H9 (cell line): ENCODE data around the gene DESI2. TPM values are rescaled to one million over a fixed set of nuclear protein-coding genes. Genes with fewer than 3 reads are reported as not detected.

ENCODE experiments used
- DNase-seq: peaks from one replicate; pipeline ENCODE4 v3.0.0-alpha.2; 2017
- H2AFZ ChIP-seq: one replicate; pipeline ENCODE4 v1.6.1; 2013; ENCODE audit warnings: mild to moderate bottlenecking, low read length, control low read depth, moderate library complexity
- H2AK5ac ChIP-seq: 2 replicates; pipeline ENCODE4 v1.6.1; 2013; ENCODE audit warnings: low read length, control low read depth, mixed read lengths; ENCODE audit not compliant: insufficient read length
- H2BK120ac ChIP-seq: one replicate; pipeline ENCODE4 v1.6.1; 2013; ENCODE audit warnings: low read depth, mild to moderate bottlenecking, low read length, control low read depth, inconsistent platforms; ENCODE audit not compliant: poor library complexity, severe bottlenecking
- H2BK12ac ChIP-seq: 2 replicates; pipeline ENCODE4 v1.6.1; 2013; ENCODE audit warnings: low read length, control low read depth, mixed read lengths, low read depth; ENCODE audit not compliant: insufficient read length
- H2BK15ac ChIP-seq: 2 replicates; pipeline ENCODE4 v1.6.1; 2013; ENCODE audit warnings: low read depth, low read length, control low read depth
- H2BK20ac ChIP-seq: one replicate; pipeline ENCODE4 v1.6.1; 2013; ENCODE audit warnings: low read depth, mild to moderate bottlenecking, low read length, control low read depth, inconsistent platforms; ENCODE audit not compliant: poor library complexity, severe bottlenecking
- H2BK5ac ChIP-seq: 2 replicates; pipeline ENCODE4 v1.6.1; 2013; ENCODE audit warnings: low read length, control low read depth, mixed read lengths; ENCODE audit not compliant: insufficient read length
- H3K14ac ChIP-seq: 2 replicates; pipeline ENCODE4 v1.6.1; 2013; ENCODE audit warnings: low read length, control low read depth; ENCODE audit not compliant: insufficient read depth
- H3K18ac ChIP-seq: 2 replicates; pipeline ENCODE4 v1.6.1; 2013; ENCODE audit warnings: low read depth, mild to moderate bottlenecking, mixed read lengths, low read length, control low read depth; ENCODE audit not compliant: insufficient read length
- H3K23ac ChIP-seq: 2 replicates; pipeline ENCODE4 v1.6.1; 2013; ENCODE audit warnings: low read length, control low read depth, mixed read lengths, low read depth; ENCODE audit not compliant: insufficient read length
- H3K23me2 ChIP-seq: 2 replicates; pipeline ENCODE4 v1.6.1; 2013; ENCODE audit warnings: low read depth, mild to moderate bottlenecking, mixed read lengths, low read length, control low read depth; ENCODE audit not compliant: insufficient read length, poor library complexity, severe bottlenecking
- H3K27ac ChIP-seq: 2 replicates; pipeline ENCODE4 v1.5.1; 2013; ENCODE audit warnings: low read length, control low read depth, mixed read lengths, low read depth; ENCODE audit not compliant: insufficient read length
- H3K27me3 ChIP-seq: 2 replicates; pipeline ENCODE4 v1.6.1; 2013; ENCODE audit warnings: low read length, control low read depth, inconsistent platforms; ENCODE audit not compliant: insufficient read depth
- H3K4ac ChIP-seq: 2 replicates; pipeline ENCODE4 v1.6.1; 2013; ENCODE audit warnings: low read depth, mild to moderate bottlenecking, control low read depth, inconsistent platforms, low read length, moderate library complexity
- H3K4me1 ChIP-seq: 2 replicates; pipeline ENCODE4 v1.6.1; 2013; ENCODE audit warnings: low read length, control low read depth, inconsistent platforms; ENCODE audit not compliant: insufficient read depth
- H3K4me2 ChIP-seq: 2 replicates; pipeline ENCODE4 v1.6.1; 2013; ENCODE audit warnings: low read length, control low read depth, mixed read lengths; ENCODE audit not compliant: insufficient read length, insufficient read depth
- H3K56ac ChIP-seq: 2 replicates; pipeline ENCODE4 v1.6.1; 2013; ENCODE audit warnings: low read depth, mild to moderate bottlenecking, mixed read lengths, low read length, control low read depth; ENCODE audit not compliant: insufficient read length
- H3K79me1 ChIP-seq: 2 replicates; pipeline ENCODE4 v1.6.1; 2013; ENCODE audit warnings: low read depth, mild to moderate bottlenecking, moderate library complexity, low read length, control low read depth, inconsistent platforms; ENCODE audit not compliant: insufficient read depth, poor library complexity, severe bottlenecking
- H3K79me2 ChIP-seq: 2 replicates; pipeline ENCODE4 v1.6.1; 2013; ENCODE audit warnings: low read length, control low read depth, inconsistent platforms; ENCODE audit not compliant: insufficient read depth
- H3K9ac ChIP-seq: 2 replicates; pipeline ENCODE4 v1.6.1; 2013; ENCODE audit warnings: low read length, control low read depth, mixed read lengths; ENCODE audit not compliant: insufficient read length; ENCODE audit errors: extremely low read depth
- H3K9me3 ChIP-seq: one replicate; pipeline ENCODE4 v1.6.1; 2013; ENCODE audit warnings: low read depth, low read length, inconsistent platforms; ENCODE audit not compliant: control insufficient read depth
- H3T11ph ChIP-seq: one replicate; pipeline ENCODE4 v1.6.1; 2013; ENCODE audit warnings: mild to moderate bottlenecking, low read length, control low read depth, inconsistent platforms
- H4K20me1 ChIP-seq: one replicate; pipeline ENCODE4 v1.6.1; 2013; ENCODE audit not compliant: control insufficient read depth, insufficient read length, insufficient read depth
- H4K5ac ChIP-seq: 2 replicates; pipeline ENCODE4 v1.6.1; 2013; ENCODE audit warnings: low read depth, mild to moderate bottlenecking, mixed read lengths, low read length, control low read depth; ENCODE audit not compliant: insufficient read length
- H4K8ac ChIP-seq: replicated peaks from 2 replicates; pipeline ENCODE4 v1.6.1; 2013; ENCODE audit warnings: low read length, control low read depth, mixed read lengths, low read depth; ENCODE audit not compliant: insufficient read length
- H4K91ac ChIP-seq: 2 replicates; pipeline ENCODE4 v1.6.1; 2013; ENCODE audit warnings: low read depth, mild to moderate bottlenecking, moderate library complexity, mixed read lengths, low read length, control low read depth; ENCODE audit not compliant: insufficient read length
- H3K27ac Mint-ChIP-seq, 3 experiments: 2 replicates in 2 of 3; 3 replicates in 1 of 3; pipeline ENCODE4 v1.8.0; 2020 to 2021; ENCODE audit warnings: mixed read lengths in 3 of 3, mild to moderate bottlenecking in 1 of 3, moderate library complexity in 1 of 3
- H3K27me3 Mint-ChIP-seq: 2 replicates; pipeline ENCODE4 v1.8.0; 2021; ENCODE audit warnings: low read depth, mild to moderate bottlenecking, moderate library complexity, mixed read lengths
- H3K36me3 Mint-ChIP-seq, 3 experiments: 2 replicates in 2 of 3; 3 replicates in 1 of 3; pipeline ENCODE4 v1.8.0; 2020 to 2021; ENCODE audit warnings: low read depth in 3 of 3, mixed read lengths in 3 of 3; ENCODE audit not compliant: insufficient read depth in 1 of 3
- H3K4me1 Mint-ChIP-seq, 2 experiments: 2 replicates each; pipeline ENCODE4 v1.8.0; 2020; ENCODE audit warnings: mixed read lengths in 2 of 2
- H3K4me3 Mint-ChIP-seq, 2 experiments: 2 replicates in 1 of 2; 3 replicates in 1 of 2; pipeline ENCODE4 v1.8.0; 2020 to 2021; ENCODE audit warnings: mild to moderate bottlenecking in 2 of 2, mixed read lengths in 2 of 2, moderate library complexity in 1 of 2
- H3K9me3 Mint-ChIP-seq, 2 experiments: 2 replicates in 1 of 2; 3 replicates in 1 of 2; pipeline ENCODE4 v1.8.0; 2020; ENCODE audit warnings: mild to moderate bottlenecking in 2 of 2, mixed read lengths in 2 of 2, moderate library complexity in 1 of 2
- CTCF ChIP-seq: fragments of 200-600 bp; sonication (generic); conservative IDR thresholded peaks from 3 replicates; pipeline ENCODE4 v1.8.0; 2021; ENCODE audit warnings: antibody characterized with exemption, mild to moderate bottlenecking
- WGBS: extraction: QIAGEN DNeasy Blood & Tissue Kit; methylation state at CpG from one replicate; pipeline ENCODE4 v1.1.7; 2013; ENCODE audit warnings: missing lambda C conversion rate, low lambda C conversion rate, mixed read lengths; ENCODE audit not compliant: insufficient read length; ENCODE audit errors: extremely low coverage; 5-methylcytosine and 5-hydroxymethylcytosine counted together
- total RNA-seq: library from RNA; stranded (reverse); gene quantifications from 2 replicates; pipeline ENCODE4 v1.2.1, GENCODE V29; 2021

Gene DESI2
- total RNA-seq, 1 experiment from 2014 or later: 89.9 TPM

- Mint-ChIP-seq H3K27me3 (peaks cover 4% of the 10 kb centered on the region), H3K9me3 (peaks cover 10 to 23% of the 10 kb centered on the region in 2 experiments), H3K36me3 (peaks cover 8 to 19% (median 13%) of the 10 kb centered on the region in 3 experiments; a peak in 6 of 7 replicates), H3K27ac (no peak overlapping the region), H3K4me1 (peaks cover 20 to 25% of the 10 kb centered on the region in 2 experiments), H3K4me3 (no peak overlapping the region)
- Histone ChIP-seq H3K9ac (no peak overlapping the region), H3K79me2 (no peaks in the 10 kb centered on the region), H3K18ac (no peak overlapping the region), H2BK120ac (no peak overlapping the region), H3K23me2 (no peaks in the 10 kb centered on the region), H3K23ac (no peak overlapping the region), H3K9me3 (no peaks in the 10 kb centered on the region), H2BK15ac (no peak overlapping the region), H4K5ac (no peak overlapping the region), H2BK12ac (no peak overlapping the region), H2AK5ac (no peak overlapping the region), H2BK20ac (no peak overlapping the region), H3T11ph (no peak overlapping the region), H4K20me1 (no peaks in the 10 kb centered on the region), H4K8ac (no peak overlapping the region), H2AFZ (no peak overlapping the region), H3K27me3 (no peaks in the 10 kb centered on the region), H3K14ac (no peak overlapping the region), H3K4me2 (no peak overlapping the region), H2BK5ac (no peak overlapping the region), H3K27ac (no peak overlapping the region), H4K91ac (no peak overlapping the region), H3K79me1 (no peaks in the 10 kb centered on the region), H3K56ac (no peak overlapping the region), H3K4me1 (no peaks in the 10 kb centered on the region; the same call in 1 of the 2 replicates), H3K4ac (no peak overlapping the region)
- no CpG with 5 or more reads among the region's 6 CpGs for WGBS
- DNase-seq: no peak
- no peak for TF ChIP-seq CTCF
These were observed 7.0 kb upstream of the DESI2 start for GRCh38 chr1:244645890-244646289.
